Measurements from ENCODE around the gene DHRS9.
"Not testable (repeated sequence)": the region's sequence is repeated elsewhere in the genome, so short reads cannot be mapped to it uniquely, and the experiment has no call there.

DHRS9 gene

DNA sequence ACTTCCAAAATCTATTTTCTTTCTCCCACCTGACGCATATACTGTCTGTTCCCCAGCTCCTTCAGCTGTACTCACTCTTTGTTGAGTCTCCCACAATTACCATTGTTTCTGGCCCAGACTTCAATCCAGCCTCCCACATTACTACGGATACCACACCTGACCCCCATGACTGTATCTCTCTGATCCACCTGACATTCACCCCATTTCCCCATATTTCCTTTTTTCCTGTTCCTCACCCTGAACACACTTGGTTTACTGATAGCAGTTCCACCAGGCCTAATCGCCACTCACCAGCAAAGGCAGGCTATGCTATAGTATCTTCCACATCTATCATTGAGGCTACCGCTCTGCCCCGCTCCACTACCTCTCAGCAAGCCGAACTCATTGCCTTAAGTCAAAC lies 64.9 kb downstream of the DHRS9 start:
- DNase-seq (ENCODE audit: low read depth in 2 of 2), result not testable (repeated sequence)

DNA sequence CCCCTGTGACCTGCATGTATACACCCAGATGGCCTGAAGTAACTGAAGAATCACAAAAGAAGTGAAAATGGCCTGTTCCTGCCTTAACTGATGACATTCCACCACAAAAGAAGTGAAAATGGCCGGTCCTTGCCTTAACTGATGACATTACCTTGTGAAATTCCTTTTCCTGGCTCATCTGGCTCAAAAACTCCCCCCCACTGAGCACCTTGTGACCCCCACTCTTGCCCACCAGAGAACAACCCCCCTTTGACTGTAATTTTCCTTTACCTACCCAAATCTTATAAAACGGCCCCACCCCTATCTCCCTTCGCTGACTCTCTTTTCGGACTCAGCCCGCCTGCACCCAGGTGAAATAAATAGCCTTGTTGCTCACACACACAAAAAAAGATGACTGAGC lies 67.1 kb downstream of the DHRS9 start:
- DNase-seq (ENCODE audit: low read depth in 2 of 2), result not testable (repeated sequence)

DNA sequence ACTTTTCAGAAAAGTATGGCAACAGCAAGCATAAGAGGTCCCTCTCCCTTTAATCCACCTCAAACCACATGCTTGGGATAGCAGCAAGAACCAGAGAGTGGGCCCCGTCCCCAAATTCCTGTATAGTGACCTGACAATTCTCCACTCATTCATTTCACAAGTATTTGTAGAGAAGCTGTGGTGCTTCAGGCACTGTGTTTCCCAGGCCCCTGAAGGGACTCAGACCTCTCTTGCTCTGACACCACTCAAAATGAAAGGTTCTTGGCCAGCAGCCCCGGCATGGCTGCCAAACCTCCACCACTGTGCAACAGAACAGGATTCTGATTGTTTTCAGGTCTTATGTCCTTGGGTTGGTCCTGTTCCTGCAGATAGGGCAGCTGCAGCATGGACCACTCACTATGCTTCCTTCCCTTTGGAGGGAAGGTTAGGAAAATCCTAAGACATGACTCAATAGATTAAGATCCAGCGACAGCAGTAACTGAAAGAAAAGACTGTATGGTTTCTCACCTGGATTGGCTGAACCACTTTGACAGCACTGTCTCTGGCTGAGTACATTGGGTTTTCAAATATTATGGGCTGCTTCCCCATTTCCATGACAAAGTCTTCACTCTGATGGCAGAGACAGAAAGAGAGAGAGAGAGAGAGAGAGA lies 67.6 kb downstream of the DHRS9 start:
- DNase-seq (ENCODE audit: low read depth in 2 of 2), result no peak

- no peak for DNase-seq (ENCODE audit: low read depth in 2 of 2)
Observed at GRCh38 chr2:169137924-169138323, 68.6 kb downstream of the DHRS9 start.

DNA sequence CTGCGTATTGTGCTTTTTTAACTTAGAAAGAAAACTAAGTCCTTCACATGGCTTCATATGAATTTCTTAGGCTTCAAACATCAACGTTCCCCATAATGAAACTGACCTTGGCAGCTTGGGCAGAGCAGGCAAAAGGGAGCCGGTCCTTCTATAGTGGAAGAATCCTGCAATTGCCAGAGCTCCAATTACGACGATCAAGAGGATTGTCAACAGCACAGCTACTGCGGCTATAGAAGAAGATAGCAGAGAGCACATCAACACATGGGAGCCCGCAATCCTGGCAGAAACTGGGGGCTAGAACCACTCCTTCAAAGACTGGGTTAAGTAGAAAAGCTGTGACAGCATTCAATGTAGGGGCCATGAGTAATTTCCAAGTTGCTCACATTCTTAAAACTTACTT lies 69.8 kb downstream of the DHRS9 start:
- DNase-seq (ENCODE audit: low read depth in 2 of 2), result no peak

- no peak for DNase-seq (ENCODE audit: low read depth in 2 of 2)
Observed at GRCh38 chr2:169139993-169140767, 70.8 kb downstream of the DHRS9 start.

GRCh38 chr2:169141713-169142352 lies 72.5 kb downstream of the DHRS9 start:
- DNase-seq (ENCODE audit: low read depth in 2 of 2), result peak; percentile 31 to 33

GRCh38 chr2:169143998-169144397 lies 74.6 kb downstream of the DHRS9 start:
- no peak for DNase-seq (ENCODE audit: low read depth in 2 of 2)
